Lower leg skin (tissue), 4 donors: ENCODE results near the gene AMIGO3. TPM values are rescaled to one million over a fixed set of nuclear protein-coding genes. Genes with fewer than 3 reads are reported as not detected.
"Not testable (repeated sequence)": the region's sequence is repeated elsewhere in the genome, so short reads cannot be mapped to it uniquely, and the experiment has no call there.

Experiments
- DNase-seq, 2 donors: peaks; one replicate each; pipeline ENCODE4 v3.0.0-alpha.2; 2019; ENCODE audit warnings: low spot score in 2 of 2
- H3K4me3 ChIP-seq: fragments of 200-600 bp; sonication (generic); 2 replicates; pipeline ENCODE4 v1.5.1; 2017; ENCODE audit warnings: mild to moderate bottlenecking, low read depth; ENCODE audit not compliant: poor library complexity, severe bottlenecking
- CTCF ChIP-seq, 3 donors: fragments of 450-650 bp; IDR thresholded peaks; one replicate each; pipeline ENCODE4 v1.5.1; 2016; ENCODE audit warnings: antibody characterized with exemption in 3 of 3, mild to moderate bottlenecking in 3 of 3, moderate library complexity in 2 of 3
- POLR2A ChIP-seq, 2 donors: fragments of 450-650 bp; IDR thresholded peaks; one replicate each; pipeline ENCODE4 v1.6.1; 2016 to 2017; ENCODE audit warnings: antibody characterized with exemption in 2 of 2, mild to moderate bottlenecking in 1 of 2, moderate library complexity in 1 of 2
- WGBS, 2 donors: methylation state at CpG; one replicate each; pipeline ENCODE4 v1.1.5; 2018; 5-methylcytosine and 5-hydroxymethylcytosine counted together
- intact Hi-C: fragments of 100-400 bp; cut with DNase I; formaldehyde crosslinking; loops from one replicate; pipeline ENCODE4 v1.15.0; 2023; ENCODE audit warnings: low total_unique reads
- total RNA-seq, 4 donors: library from RNA; depleted of rRNA; stranded (reverse); fragments of >200 nt; gene quantifications; one replicate each; pipeline ENCODE4 v1.1.0, GENCODE V29; 2016

The AMIGO3 gene
- total RNA-seq, 4 donors from 2014 or later, result 1.0 to 3.7 (median 3.1) TPM

- TF ChIP-seq CTCF (IDR thresholded peaks at IDR 0.05) (no peak), POLR2A (IDR thresholded peaks at IDR 0.05) (no peak)
- intact Hi-C loops, result no loop called here
- peak in 1 of 2 donors; percentile 2 for DNase-seq
- no peak overlapping the region for H3K4me3 ChIP-seq
- WGBS, 2 donors, result 63 to 77% methylated on average over 1 of the region's 1 CpG
These were observed 35.1 kb upstream of the AMIGO3 start for GRCh38 chr3:49754536-49754935.

GRCh38 chr3:49751501-49751900, 32.0 kb upstream of the AMIGO3 start:
- DNase-seq, result no peak
- WGBS, 2 donors, result 96 to 97% methylated on average over 4 of the region's 4 CpGs
- no peak overlapping the region for H3K4me3 ChIP-seq
- intact Hi-C loops, result no loop called here
- TF ChIP-seq POLR2A (IDR thresholded peaks at IDR 0.05) (no peak), CTCF (IDR thresholded peaks at IDR 0.05) (no peak)

- WGBS, 2 donors, result 85 to 96% methylated on average over 4 of the region's 4 CpGs
- no peak for TF ChIP-seq CTCF (IDR thresholded peaks at IDR 0.05)
- no peak for TF ChIP-seq POLR2A (IDR thresholded peaks at IDR 0.05)
- intact Hi-C loops, result no loop called here
- no peak overlapping the region for H3K4me3 ChIP-seq
- peak in 1 of 2 donors; percentile 40 for DNase-seq
These were observed 30.6 kb upstream of the AMIGO3 start for GRCh38 chr3:49750056-49750455.

- 84 to 92% methylated on average over 5 of the region's 5 CpGs for WGBS, 2 donors
- DNase-seq, result peak in 1 of 2 donors; percentile 31
- intact Hi-C loops, H3K4me3 ChIP-seq: not testable (repeated sequence)
These were observed 29.4 kb upstream of the AMIGO3 start for GRCh38 chr3:49748874-49749273.

- no peak overlapping the region for H3K4me3 ChIP-seq
- TF ChIP-seq CTCF (IDR thresholded peaks at IDR 0.05) (no peak), POLR2A (IDR thresholded peaks at IDR 0.05) (no peak)
- 87 to 89% methylated on average over 13 of the region's 13 CpGs for WGBS, 2 donors
- intact Hi-C loops, result no loop called here
- DNase-seq, result peak in 1 of 2 donors; percentile 60
These were observed 28.5 kb upstream of the AMIGO3 start for GRCh38 chr3:49747792-49748480.

- WGBS, 2 donors, result 60 to 73% methylated on average over 2 of the region's 2 CpGs
- no peak for DNase-seq
- no peak overlapping the region for H3K4me3 ChIP-seq
- intact Hi-C loops, result no loop called here
- no peak for TF ChIP-seq POLR2A (IDR thresholded peaks at IDR 0.05)
- no peak for TF ChIP-seq CTCF (IDR thresholded peaks at IDR 0.05)
These were observed 26.5 kb upstream of the AMIGO3 start for GRCh38 chr3:49745986-49746385.
